C4-2B (cell line): ENCODE measurements around the gene ANKS1B.

ENCODE experiments used
- H3K27ac ChIP-seq: fragments of 450-650 bp; 2 replicates; pipeline ENCODE4 v1.5.1; 2017
- ZFX ChIP-seq: fragments of 450-650 bp; IDR thresholded peaks from 2 replicates; pipeline ENCODE4 v1.6.1; 2017
- TF ChIP-seq, protein P1 (sequence below): fragments of 450-650 bp; conservative IDR thresholded peaks from 2 replicates; pipeline ENCODE4 v1.5.1; 2017; ENCODE audit warnings: mild to moderate bottlenecking

The ANKS1B gene

DNA sequence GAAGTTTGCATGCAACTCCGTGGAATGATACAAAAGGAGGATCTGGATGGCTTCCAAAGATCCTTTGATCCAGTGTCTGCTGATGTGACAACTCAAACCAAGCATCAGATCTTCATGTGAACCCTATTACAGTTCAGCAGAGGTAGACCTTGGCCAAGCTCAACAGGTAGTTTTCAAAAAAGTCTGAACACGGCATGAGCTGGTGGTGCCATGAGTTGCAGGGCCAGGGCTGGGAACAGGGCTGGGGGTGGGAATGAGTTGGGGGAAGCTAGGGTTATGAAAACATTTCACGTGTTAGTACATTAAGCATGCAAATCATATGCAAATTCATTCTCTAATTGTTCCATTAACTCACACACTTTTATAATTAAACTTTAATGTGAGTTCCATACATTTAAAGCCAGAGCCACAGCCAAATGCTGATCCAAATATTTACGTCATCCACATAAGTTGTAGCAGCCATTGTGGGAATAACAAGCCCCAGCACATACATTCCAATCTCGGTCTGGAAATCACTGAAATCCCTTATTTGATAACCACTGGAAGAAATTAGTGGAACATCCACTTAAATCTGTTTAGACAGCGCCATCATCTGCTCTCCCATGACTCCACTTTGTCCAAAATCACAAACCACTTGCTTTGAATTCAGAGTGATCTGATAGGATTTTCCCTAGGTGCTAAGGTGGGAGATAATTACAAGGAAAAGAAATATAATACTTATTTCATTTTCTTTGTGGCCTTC is 1181.1 kb downstream of the ANKS1B start:
- no peak overlapping the region for H3K27ac ChIP-seq
- TF ChIP-seq, protein P1, sequence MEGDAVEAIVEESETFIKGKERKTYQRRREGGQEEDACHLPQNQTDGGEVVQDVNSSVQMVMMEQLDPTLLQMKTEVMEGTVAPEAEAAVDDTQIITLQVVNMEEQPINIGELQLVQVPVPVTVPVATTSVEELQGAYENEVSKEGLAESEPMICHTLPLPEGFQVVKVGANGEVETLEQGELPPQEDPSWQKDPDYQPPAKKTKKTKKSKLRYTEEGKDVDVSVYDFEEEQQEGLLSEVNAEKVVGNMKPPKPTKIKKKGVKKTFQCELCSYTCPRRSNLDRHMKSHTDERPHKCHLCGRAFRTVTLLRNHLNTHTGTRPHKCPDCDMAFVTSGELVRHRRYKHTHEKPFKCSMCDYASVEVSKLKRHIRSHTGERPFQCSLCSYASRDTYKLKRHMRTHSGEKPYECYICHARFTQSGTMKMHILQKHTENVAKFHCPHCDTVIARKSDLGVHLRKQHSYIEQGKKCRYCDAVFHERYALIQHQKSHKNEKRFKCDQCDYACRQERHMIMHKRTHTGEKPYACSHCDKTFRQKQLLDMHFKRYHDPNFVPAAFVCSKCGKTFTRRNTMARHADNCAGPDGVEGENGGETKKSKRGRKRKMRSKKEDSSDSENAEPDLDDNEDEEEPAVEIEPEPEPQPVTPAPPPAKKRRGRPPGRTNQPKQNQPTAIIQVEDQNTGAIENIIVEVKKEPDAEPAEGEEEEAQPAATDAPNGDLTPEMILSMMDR = no peak
- no peak for TF ChIP-seq ZFX

DNA sequence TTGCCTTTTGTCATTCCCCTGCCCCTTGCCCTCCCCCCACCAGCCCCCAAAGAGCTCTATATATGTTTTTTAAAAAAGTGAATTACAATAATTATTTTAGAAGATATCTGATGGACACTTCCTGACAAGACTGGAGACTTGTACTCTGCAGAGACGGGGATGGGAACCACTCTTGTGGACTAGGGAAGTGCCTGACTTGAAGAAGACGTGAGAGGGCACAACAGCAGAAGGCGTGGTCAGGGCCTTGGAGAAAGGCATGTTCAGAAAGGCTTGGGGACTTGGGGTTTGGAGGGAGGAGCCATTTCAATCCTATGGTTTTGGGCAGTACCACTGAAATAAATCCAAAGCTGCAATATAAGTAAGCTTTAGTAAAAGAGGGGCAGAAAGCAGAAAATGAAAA is 1184.9 kb downstream of the ANKS1B start:
- no peak for TF ChIP-seq ZFX
- TF ChIP-seq, protein P1 = no peak

DNA sequence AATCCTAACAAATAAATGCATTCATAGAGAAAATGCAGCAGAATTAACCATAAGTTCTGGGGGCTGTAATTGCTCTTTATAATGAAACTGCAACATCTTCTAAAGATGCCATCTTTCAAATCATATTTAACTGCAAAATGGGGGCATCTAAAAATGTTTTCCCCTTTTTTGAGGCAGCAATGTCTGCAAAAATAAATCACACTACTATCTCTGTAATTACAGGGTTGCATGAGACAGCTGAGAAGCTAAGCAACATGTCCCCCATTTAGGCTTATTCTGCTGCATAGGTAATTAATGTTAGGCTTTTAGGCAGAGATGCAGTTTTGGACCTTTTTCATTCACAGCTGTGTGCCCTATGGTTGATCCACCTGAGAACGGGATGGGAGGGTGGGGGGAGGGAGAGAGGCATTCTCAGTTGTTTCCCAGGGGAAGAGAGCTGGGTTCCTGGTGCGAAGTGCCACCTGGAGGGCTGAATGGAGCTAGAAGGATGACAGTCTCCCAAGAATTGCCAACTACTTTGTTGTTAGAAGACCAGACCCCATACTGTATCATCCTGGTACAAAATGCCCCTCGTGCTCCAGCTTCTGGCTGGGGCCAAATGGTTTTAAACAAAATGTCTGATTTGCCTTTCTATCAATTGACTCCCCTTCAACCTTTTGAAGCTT is 1185.5 kb downstream of the ANKS1B start:
- H3K27ac ChIP-seq = no peak overlapping the region
- TF ChIP-seq, protein P1 = no peak

More for the DNA sequence above, 1184.9 kb downstream of the ANKS1B start:
- H3K27ac ChIP-seq = no peak overlapping the region

DNA sequence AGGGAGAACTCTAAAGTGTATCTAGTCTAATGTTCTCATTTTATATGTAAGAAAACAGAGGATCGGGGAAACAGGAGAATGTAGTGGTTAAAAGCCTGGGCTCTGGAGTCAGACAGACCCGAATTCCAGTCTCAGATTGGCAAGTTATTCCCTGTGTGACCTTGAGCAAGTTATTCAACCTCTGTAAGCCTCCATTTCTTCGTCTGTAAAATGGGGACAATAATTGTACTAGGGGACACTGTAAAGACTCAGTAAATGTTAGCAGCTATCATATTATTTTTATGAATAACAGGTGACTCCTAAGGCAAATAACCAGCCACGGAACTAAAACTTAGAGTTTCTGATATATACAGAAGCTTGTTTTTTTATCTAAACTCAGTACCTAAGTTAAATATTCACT is 1187.5 kb downstream of the ANKS1B start:
- no peak overlapping the region for H3K27ac ChIP-seq
- TF ChIP-seq ZFX = no peak
- TF ChIP-seq, protein P1 = no peak

DNA sequence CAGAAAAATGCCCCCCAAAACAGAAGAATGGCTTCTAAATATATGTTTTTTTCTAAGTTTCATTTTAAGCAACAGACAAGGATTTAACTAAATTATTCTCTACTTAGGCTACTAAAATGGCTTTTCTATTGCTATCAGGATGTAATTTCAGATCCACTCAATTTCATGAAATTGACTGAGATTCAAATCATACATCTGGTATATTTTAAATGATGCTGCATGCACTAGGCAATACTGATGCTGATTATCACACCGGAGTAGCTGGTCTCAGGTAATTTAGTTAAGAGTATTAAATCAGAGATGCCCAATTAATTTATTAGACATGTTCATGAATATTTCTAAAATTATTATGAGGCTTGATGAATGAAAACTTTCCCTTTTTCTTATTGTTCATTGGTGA is 1188.0 kb downstream of the ANKS1B start:
- H3K27ac ChIP-seq = no peak overlapping the region
- no peak for TF ChIP-seq ZFX
- TF ChIP-seq, protein P1 = no peak

DNA sequence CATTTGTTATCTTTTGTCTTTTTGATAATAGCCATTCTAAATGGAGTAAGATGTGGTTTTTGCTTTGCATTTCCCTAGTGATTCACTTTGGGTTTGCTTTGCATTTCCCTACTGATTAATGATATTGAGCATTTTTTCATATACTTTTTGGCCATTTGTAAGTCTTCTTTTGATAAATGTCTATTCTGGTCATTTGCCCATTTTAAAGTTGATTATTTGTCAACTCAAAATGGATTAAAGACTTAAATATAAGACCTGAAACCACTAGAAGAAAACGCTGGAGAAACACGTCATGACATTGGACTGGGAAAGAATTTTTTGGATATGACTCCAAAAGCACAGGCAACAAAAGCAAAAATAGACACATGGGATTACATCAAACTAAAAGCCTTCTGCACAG is 1191.6 kb downstream of the ANKS1B start:
- TF ChIP-seq, protein P1 = no peak
- no peak for TF ChIP-seq ZFX
- no peak overlapping the region for H3K27ac ChIP-seq

DNA sequence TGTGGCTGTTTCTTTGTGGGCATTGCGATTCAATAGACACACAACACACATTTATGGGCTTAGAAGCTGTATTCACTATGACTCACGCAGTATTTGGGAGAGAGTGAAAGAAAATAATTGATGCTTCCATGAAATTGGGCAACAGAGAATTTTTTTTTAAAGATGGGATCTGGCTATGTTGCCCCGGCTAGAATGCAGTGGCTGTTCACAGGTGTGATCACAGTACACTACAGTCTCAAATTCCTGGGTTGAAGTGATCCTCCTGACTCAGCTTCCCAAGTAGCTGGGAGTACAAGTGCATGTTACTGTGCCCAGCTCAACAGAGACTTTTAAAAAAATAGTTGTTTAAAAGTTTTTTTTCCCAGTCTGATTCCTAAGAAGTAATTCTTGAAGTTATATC is 1193.3 kb downstream of the ANKS1B start:
- no peak overlapping the region for H3K27ac ChIP-seq
- TF ChIP-seq, protein P1 = no peak
- TF ChIP-seq ZFX = no peak
